ENCODE results near the gene ZKSCAN5.

ZKSCAN5 gene

DNA sequence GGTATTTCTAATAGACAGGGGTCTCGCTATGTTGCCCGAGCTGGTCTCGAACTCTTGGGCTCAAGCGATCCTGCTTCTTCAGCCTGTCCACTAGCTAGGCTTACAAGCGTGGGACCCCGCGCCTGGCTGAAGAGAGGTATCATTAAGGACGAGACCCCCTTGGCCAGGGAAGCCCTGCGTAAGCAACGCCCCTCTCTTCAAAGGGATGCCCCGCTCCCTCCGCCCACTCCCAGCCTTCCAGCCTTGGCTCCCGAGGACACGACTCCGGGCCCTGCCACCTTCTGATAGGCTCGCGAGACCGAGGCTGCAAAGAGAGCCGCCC lies 220 bp upstream of the ZKSCAN5 start:
- DNase-seq (ENCODE audit: extremely low spot score): no peak
- POLR2A ChIA-PET: interaction anchor here (0.6 to 1.5 kb wide), 8 partner anchors 10 to 511 kb away, joined by 3 to 7 read pairs (median 4); partner anchors contain the start of genes BUD31, PDAP1, ZKSCAN1 and ZNF655
- TF ChIP-seq, protein P1, sequence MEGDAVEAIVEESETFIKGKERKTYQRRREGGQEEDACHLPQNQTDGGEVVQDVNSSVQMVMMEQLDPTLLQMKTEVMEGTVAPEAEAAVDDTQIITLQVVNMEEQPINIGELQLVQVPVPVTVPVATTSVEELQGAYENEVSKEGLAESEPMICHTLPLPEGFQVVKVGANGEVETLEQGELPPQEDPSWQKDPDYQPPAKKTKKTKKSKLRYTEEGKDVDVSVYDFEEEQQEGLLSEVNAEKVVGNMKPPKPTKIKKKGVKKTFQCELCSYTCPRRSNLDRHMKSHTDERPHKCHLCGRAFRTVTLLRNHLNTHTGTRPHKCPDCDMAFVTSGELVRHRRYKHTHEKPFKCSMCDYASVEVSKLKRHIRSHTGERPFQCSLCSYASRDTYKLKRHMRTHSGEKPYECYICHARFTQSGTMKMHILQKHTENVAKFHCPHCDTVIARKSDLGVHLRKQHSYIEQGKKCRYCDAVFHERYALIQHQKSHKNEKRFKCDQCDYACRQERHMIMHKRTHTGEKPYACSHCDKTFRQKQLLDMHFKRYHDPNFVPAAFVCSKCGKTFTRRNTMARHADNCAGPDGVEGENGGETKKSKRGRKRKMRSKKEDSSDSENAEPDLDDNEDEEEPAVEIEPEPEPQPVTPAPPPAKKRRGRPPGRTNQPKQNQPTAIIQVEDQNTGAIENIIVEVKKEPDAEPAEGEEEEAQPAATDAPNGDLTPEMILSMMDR (IDR thresholded peaks at IDR 0.05; ENCODE audit: control extremely low read depth, extremely low read depth, low read depth, missing control alignments): no peak
- CTCF ChIA-PET: interaction anchor here (1.0 kb wide), 1 partner anchor 21 kb away, joined by 3 read pairs; no protein-coding TSS in a partner anchor

DNA sequence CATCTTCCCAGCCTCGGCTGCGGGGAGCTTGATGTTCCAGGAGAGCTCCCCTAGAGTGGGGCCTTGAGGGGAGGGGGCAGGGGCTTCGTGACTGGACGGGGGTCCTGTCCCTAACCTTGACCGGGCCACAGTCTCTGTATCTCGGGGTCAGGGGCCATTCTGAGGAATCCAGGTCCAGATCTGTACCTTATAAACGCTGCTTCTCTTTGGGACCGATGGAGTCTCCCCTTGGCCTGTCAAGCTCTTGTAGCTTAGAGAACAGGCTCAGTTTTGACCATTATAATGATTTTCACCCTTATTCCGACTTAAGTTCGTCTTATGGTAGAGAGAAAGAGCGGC lies 831 bp downstream of the ZKSCAN5 start:
- ChIA-PET POLR2A (interaction anchor here (0.6 to 1.5 kb wide), 7 partner anchors 13 to 97 kb away, joined by 3 to 7 read pairs (median 3); partner anchors contain the start of genes BUD31, PDAP1 and ZNF655), CTCF (interaction anchor here (1.0 to 1.3 kb wide), 2 partner anchors 22 to 45 kb away, joined by 3 read pairs; no protein-coding TSS in a partner anchor)
- TF ChIP-seq, protein P1 (IDR thresholded peaks at IDR 0.05; ENCODE audit: control extremely low read depth, extremely low read depth, low read depth, missing control alignments): no peak
- DNase-seq (ENCODE audit: extremely low spot score): no peak

DNA sequence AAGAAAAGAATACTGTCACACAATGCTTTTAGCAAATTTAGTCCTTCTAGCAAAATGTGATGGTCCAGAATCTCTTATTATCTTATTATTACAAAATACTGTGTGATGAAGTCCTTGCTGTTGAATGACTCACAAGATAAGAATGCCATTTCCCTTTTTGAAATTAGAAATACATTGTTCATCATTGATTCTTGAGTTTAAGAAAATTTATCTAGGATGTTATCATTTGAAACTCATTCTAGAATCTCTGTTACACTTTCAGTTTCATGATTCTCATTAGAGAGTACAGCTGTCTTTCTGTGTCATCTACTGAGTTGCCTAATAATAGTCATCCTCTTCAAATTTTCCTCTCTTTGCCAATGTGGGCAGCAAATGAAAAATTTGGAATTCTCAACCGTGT lies 9.6 kb downstream of the ZKSCAN5 start:
- POLR2A ChIA-PET: interaction anchor here (0.5 to 2.0 kb wide), 2 partner anchors 10 to 110 kb away, joined by 4 to 5 read pairs; partner anchors contain the start of gene ZKSCAN5
- CTCF ChIA-PET: interaction anchor here (1.5 kb wide), 1 partner anchor 19 kb away, joined by 3 read pairs; no protein-coding TSS in a partner anchor
- peak; percentile 37 for DNase-seq (ENCODE audit: extremely low spot score)
- TF ChIP-seq, protein P1 (IDR thresholded peaks at IDR 0.05; ENCODE audit: control extremely low read depth, extremely low read depth, low read depth, missing control alignments): no peak

- ChIA-PET POLR2A (no interaction called here), CTCF (no interaction called here)
- DNase-seq (ENCODE audit: extremely low spot score): no peak
- TF ChIP-seq, protein P1 (IDR thresholded peaks at IDR 0.05; ENCODE audit: control extremely low read depth, extremely low read depth, low read depth, missing control alignments): no peak
Observed at GRCh38 chr7:99521399-99521798, 16.9 kb downstream of the ZKSCAN5 start.

DNA sequence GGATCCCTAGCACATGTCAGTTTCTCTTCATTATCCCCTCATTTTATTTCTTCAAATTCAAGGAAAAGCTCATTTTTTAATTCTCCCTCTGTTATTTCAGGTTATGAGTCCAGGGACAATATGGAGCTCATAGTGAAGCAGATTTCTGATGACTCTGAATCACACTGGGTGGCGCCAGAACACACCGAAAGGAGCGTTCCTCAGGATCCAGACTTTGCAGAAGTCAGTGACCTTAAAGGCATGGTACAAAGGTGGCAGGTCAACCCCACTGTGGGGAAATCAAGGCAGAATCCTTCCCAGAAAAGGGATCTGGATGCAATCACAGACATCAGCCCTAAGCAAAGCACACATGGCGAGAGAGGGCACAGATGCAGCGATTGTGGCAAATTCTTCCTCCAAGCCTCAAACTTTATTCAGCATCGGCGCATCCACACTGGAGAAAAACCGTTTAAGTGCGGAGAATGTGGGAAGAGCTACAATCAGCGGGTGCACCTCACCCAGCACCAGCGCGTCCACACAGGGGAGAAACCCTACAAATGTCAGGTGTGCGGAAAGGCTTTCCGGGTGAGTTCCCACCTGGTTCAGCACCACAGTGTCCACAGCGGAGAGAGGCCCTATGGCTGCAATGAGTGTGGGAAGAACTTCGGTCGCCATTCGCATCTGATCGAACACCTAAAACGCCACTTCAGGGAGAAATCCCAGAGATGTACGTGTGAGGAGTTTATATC lies 21.4 kb downstream of the ZKSCAN5 start:
- ChIA-PET CTCF (interaction anchor here (0.8 to 1.4 kb wide), 5 partner anchors 9 to 31 kb away, joined by 3 to 5 read pairs (median 4); no protein-coding TSS in a partner anchor), POLR2A (no interaction called here)
- TF ChIP-seq, protein P1 (IDR thresholded peaks at IDR 0.05; ENCODE audit: control extremely low read depth, extremely low read depth, low read depth, missing control alignments): no peak
- DNase-seq (ENCODE audit: extremely low spot score): no peak

- DNase-seq (ENCODE audit: extremely low spot score): no peak
- CTCF ChIA-PET: interaction anchor here (1.0 to 1.4 kb wide), 3 partner anchors 7 to 16 kb away, joined by 3 to 4 read pairs (median 4); no protein-coding TSS in a partner anchor
- POLR2A ChIA-PET: no interaction called here
- TF ChIP-seq, protein P1 (IDR thresholded peaks at IDR 0.05; ENCODE audit: control extremely low read depth, extremely low read depth, low read depth, missing control alignments): no peak
Observed at GRCh38 chr7:99531354-99531765, 26.9 kb downstream of the ZKSCAN5 start.

All from GM10248 (cell line).